Measurements from ENCODE around the gene MYEF2. TPM values are rescaled to one million over a fixed set of nuclear protein-coding genes. Genes with fewer than 3 reads are reported as not detected.

Gene MYEF2
- total RNA-seq, 1 donor from 2014 or later, result 8.1 TPM

DNA sequence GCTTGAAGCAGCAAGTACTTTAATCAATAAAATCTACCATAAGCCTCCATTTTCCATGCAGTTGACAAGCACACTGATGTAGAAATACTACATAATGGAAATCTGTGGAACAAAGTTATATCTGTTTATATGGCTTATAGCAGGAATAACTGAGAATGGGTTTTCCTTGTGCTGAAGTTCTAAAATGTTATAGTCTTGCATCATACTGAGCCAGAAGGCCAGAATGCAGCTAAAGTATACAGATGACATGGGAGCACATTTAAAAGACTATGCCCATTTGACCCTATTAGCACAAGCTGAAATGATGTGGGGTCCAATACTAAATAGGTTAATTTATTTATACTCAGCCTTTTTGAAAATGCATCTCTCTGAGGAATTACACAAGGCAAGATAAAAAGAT lies 32.2 kb downstream of the MYEF2 start:
- DNase-seq, result no peak

DNA sequence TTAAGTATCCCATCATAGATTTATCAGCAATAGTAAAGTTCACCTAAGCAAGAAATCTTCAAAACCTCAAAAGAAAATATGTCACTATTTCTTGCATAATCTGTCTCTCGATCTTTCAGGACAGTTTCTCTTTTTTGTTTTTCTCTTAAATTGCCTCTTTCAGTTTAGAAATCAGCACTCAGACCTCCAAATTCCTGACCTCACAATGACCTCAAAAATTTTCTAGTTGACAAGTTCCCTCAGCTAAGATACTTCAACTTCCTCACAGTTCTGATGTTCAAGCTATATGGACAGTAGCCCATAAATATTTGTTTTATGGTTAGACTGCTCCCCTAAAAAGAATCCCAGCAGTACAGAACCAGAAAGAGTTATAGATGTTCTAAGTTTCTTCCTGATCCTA lies 33.2 kb downstream of the MYEF2 start:
- no peak for DNase-seq

DNA sequence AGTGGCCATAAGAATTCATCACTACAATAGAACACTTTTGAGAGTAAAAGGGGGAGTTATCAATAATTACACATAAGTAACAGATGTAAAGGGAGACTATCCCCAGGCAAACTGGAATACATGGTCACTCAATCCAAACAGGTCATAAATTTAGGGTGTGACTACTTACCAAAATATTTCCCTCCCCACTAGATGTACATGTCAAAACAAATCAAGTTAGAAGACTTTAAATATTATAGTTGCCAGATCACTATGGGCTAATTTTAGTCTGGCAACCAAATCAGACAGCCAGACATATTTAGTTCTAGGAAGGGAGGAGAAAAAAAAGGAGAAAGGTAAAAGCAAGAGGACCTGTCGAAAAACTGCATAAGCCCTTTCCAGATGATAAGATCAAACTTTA lies 34.2 kb downstream of the MYEF2 start:
- no peak for DNase-seq

DNA sequence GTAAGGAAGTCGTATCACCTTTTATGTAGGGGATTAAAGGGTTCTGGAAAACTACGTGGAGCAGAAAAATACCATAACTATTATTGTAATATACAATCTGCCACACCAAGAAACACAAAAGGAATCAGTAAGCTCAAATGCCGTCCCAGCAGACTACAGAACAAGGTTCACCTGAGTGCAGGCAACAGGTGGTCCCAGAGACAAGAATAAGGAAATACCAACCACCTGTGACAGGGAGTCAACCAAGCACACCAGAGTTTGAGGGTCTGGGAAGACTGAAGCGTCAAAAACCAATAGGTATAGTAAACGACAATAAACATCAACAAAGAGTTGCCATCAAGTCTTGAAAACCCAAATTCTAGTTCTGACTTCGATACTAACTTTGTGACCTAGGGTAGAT lies 45.2 kb downstream of the MYEF2 start:
- DNase-seq, result no peak

DNA sequence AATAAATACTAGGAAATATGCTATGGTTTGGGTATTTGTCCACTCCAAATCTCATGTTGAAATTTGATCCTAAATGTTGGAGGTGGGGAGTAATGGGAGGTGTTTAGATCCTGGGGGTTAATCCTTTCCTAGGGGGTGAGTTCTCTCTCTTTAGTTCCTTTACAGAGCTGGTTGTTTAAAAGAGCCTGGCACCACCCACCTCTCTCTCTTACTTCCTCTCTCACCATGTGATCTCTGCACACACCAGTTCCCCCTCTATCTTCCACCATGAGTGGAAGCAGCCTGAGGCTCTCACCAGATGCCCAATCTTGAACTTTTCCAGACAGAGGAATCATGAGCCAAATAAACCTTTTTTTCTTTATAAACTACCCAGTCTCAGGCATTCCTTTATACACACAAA lies 46.8 kb downstream of the MYEF2 start:
- no peak for DNase-seq

DNA sequence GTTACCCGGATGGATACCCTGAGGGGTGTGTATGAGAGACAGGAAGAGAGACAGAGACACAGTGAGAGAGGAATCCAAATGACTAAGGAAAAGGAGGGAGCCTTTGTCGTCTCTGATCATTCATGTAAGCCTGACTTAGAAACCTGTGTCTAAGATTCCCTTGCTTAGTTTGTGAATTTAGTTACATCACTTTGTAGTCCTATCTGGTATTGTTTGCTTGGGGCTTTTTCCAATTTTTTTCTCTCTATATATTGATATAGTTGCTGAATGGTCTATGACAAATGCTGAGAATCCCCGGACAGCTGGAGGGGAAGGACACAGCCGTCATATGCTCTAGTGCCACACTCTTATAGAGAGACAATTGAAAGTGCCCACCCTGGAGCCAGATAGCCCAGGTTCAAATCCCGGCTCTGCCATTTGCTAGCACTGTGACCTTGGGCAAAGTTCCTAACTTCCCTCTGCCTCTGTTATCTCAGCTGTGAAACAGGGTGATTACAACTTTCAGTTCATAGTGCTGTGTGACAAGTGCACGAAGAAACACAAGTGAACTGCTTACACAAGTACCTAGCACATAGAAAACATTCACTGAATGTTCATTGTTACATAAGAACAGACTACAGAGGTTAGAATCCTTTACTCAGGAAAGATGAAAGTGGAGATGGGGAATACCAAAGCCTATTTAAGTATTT lies 51.3 kb downstream of the MYEF2 start:
- no peak for DNase-seq

DNA sequence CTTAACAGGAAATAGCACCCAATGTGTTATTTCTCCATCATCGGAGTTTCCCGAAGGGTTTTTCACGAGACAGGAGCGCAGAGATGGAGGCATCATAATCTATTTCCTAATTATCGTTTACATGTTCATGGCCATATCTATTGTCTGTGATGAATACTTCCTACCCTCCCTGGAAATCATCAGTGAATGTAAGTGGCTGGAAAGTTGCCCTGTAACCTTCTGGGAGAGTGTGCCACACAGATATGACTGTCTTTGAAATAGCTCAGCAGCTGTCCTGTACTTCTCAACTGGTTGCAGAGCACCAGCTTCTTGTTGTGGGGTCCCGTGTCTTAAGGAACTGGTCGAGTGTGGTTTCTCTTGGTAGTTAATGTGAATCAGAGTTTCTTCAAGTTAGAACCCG lies 56.2 kb downstream of the MYEF2 start:
- DNase-seq, result no peak

DNA sequence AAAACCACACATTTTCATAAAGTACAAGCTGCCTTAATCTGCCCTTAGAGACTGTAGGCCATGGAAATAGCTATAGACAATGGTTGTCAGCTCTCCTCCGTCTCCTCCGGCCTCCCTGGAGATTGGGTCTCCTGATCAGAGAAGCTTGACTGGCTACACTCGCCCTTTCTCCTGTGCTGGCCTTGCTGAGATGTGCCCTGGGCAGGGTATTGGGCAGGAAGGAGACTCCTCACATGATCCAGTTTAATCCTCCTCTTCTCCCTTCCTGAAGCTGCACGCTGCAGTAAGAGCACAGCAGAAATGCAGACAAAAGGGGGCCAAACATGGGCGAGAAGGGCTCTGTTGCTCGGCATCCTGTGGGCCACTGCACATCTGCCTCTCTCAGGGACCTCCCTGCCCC lies 57.4 kb downstream of the MYEF2 start, which contains the start of gene SLC24A5:
SLC24A5 (plus strand) TSS at position 246 of the 400 bp plus-strand sequence; CDS start at position 301, 55 bp downstream.
- DNase-seq, result no peak

DNA sequence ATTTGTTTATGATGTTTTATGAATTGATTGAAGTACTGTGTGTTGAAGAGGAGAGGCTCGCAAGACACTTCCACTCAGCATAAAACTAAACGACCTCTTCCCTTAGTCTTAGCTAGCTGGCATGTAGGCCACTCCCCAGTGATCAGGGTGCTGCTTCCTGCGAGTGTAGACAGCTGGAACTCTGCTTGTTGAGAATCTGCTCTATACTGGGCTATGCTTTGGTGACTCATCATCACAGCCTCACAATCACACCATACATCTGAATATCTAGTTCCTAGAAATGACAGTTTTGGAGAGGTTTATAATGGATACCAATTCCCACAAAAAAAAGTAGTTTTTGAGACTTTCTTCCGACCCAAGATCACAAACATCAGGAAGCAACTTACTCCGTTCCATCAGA lies 58.8 kb downstream of the MYEF2 start:
- DNase-seq, result no peak

DNA sequence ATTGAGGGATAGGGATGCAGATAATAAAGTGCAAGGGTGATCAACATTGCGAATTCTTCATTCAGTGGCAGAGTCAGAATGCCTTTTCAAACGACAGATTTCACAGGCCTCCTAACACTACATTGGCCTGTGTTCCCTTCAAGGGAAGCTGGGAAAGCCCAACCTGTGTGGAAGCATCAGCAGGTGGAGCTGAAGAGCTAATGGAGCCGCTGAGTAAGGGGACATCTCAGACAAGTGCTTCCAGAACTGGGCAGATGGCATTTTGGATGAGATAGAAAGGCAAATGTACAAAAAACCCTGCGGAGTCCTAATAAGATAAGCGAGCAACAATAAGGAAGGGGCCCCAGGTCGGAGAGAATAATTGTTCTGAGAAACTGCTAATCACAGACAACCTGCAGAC lies 65.9 kb downstream of the MYEF2 start:
- DNase-seq, result no peak

DNA sequence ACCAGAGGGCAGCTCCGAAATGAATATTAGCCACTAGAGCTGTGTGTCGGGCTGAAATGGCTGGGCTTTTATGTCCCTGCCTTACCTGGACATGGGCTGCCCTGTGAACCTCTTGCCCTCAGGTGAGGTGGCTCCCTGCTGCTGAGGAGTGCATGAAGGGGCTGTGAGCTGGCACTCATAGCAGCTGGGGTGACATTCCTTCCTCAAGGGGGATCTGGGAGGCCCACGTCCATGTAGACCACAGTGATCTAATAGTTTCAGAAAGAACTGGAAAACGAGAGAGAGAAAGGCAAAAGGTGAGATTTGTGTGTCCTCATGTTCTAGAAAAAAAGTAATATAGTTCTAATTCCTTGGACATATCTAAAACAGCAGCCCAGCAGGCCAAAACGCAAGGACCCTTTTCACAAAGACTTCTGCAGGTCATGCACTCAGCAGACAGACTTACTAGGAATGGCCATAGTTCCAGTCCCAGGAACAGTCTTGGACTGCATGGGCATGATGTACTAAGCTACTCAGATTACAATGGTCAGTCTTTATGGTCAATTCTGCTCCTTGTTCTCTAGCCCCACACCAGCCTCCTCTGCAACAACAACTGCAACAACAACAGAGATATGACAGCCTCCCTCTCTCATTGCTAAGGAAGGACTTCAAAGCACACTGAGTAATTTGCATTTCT lies 68.1 kb downstream of the MYEF2 start:
- no peak for DNase-seq

DNA sequence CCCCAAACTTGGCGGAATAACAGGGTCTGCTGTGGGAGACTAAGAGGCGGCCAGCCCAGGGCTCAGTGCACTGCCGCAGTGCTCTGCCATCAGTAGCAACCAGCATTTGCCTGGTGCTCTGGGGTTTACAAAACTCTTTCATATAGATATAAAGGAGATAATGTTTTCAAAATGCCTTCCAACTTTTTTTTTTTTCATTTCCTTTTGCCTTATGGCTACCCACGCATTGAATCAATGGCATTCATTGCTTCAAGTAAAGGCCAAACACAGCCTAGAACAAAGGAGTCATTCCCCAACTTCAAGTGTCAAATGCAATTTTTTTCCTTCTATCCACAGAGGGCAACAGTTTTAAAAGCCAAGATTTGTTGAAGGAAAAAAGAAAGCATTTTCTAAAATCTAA lies 68.9 kb downstream of the MYEF2 start:
- DNase-seq, result no peak

DNA sequence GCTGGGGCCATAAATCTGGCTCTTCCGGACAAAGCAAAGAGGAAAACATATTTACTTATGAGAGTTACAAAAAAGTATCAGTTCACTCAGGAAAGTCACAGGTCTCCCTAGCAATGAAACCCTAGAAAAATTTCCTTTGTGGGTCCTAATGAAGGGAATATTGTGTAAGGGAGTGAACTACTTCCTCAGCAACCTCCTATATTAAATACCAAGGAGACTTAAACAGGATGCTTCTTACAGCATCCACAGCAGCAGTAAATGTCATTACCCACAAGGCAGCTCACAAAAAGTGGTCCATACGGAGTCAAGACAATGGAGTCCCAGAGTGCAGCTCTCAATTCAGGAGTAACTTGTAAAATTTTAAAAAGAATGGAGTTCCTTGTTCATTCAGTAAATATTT lies 72.2 kb downstream of the MYEF2 start:
- DNase-seq, result no peak

DNA sequence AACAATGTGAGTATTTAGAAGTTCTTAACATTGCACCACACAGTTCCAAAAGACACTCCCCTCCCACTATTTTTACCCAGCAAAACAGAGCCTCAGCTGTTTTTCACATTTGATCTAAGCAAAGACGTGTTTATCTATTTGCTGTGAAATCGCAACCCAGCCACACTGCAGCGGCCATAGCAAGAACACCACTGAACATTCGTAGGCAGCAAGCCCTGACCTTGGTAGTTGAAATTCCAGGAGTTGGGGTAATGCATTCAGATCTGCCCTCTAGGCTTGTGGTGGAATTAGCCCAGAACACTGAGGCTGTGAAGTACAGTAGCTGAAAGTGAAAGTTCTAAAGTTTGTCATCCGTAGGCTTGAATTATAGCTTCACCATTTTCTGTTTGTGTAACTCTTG lies 74.4 kb downstream of the MYEF2 start:
- no peak for DNase-seq

DNA sequence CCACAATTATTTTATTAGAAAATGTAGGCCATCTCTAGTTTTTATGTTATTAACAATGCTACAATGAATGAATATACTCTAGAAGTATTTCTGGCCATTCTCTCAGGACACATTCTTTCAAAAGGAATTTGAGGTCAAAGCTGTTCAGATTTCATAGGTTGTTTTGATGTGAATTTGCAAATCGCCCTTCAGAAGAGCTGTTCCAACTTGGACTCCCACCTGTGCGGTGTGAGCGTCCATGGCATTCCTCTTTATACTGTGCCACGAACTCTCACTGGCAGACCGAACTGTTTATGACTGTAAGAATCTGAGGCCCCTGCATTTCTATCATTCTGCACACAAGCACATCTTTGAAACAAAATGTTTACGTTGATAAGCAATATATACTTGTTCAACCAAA lies 75.9 kb downstream of the MYEF2 start:
- no peak for DNase-seq

DNA sequence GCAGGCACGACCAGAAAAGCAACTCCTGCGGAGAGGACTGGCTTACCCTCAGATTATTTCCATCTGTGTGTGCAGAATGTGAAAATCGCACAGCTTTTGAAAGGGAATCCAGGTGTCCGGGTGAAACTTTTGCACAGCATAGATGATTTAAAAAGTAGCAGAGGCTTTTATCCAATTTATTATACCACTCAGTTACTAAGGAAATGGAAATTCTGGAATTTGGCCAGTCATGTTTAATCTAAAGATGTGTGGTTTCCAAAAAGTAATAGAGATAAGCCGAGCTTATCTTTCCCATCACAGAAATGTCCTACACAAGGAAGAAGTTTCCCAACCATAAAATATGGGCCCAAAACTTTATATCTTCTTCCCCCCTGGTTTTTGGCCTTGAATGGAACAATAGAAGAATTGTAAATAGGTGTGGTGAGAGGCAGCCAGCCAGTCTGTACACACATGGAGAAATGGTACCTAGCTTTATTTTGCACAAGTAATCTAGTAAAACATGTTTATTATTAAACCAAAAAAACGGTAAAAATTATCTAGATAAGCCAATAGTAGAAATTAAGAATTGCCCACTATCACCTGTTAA lies 76.6 kb downstream of the MYEF2 start:
- no peak for DNase-seq

DNA sequence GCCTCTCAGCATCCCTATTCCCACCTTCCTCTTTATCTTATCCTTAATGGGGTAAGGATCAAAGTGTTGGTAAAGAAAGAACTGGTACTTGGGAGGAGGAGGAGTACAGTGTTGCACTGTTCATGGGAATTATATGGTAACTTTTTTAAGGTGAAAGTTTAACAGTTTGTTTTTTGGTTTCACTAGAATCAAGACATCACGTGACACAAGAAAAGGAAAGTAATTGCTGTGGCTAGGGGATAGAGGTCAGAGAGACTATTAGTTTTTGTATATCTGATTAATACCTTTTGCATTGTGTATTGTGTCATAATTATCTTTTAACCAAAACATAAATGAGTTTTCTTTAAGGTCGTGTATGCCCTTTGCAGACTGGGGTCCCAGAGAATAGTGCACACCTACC lies 80.8 kb downstream of the MYEF2 start:
- no peak for DNase-seq

DNA sequence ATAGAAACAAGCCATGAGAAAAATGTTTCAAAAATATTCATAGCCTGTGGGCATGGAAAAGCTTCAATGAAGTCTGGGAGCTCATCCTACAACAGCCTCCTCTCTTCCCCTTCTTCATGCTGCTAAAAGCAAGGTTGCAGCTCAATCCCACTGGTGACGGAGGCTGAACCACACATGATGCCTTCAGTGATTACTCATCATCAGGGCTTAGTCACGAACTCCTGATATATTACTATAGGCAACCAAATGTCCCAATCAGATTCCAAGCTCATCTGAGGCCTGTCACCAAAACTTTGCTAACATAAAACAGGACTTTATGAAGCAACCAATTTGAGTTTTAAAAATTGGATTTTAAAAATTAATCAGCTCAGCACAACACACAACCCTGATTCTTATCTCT lies 81.3 kb downstream of the MYEF2 start:
- no peak for DNase-seq

DNA sequence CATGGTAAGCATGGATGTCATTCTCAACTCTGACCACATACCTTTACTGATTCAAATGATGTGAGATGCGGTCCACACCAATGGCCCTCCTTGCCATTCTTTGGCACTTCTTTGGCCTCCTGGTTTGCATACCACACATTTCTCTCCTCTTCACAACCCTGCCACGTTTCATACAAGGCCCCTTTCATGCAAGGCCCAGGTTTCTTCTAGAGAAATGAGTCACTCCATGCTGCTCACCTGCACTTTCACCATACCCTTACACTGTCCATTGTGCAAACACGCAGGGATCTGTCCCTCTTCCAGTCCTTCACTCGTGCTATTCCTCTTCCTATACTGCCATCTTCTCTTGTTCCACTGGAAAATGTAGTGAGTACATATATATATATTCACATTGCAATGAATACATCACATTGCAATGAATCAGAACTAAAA lies 81.7 kb downstream of the MYEF2 start:
- no peak for DNase-seq

DNA sequence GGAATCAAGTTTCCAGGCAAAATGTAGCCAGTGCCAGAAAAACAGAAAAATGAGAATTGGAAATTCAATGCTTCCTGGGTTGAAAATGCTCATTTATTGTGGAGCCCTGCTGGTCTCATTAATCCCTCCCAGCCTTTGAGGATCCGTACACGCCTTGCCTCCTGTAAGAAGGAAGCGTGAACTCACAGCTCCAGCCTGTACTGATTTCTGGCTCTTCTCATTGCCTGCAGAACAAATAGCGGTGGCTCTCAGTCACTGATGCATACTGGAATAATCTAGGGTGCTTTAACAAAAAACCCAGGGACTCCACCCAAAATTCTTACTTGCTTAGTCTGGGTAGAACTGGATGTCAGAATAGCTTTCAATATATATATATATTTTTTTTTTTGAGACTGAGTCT lies 86.6 kb downstream of the MYEF2 start:
- DNase-seq, result no peak

DNA sequence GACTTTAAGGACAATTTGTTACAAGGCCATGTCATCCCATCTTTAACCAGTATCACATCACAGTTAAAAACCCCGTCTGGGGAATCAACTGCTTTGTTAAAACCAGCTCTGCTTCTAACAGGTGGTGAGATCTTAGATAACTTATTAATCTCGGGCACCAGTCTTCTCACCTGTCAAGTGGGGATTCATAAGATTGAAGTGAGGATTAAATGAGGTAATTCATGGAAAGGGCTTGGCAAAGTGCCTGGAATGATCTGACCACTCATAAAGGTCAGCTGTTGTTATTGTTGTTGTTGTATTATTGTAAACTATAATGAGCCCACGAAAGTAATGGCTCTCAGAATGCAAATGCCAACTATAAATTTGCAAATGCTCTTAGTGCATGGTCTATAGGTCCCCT lies 87.4 kb downstream of the MYEF2 start:
- DNase-seq, result no peak

DNA sequence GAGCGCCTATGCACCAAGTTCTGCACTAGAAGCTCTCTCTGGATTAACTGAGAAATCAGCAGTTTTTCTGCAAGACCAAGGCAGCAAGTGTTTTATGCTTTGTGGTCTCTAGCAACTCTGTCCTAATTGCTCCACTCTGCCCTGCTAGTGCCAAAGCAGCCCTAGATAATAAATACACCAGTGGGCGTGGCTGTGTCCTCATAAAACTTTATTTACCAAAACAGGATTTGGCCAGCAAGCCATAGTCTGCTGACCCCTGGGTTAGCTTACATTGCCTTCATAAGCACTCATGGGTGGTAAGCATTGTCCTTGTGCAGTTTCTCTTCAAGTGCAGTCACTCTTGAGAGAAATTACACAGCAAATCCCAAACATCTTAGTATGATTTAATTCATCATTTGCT lies 88.0 kb downstream of the MYEF2 start:
- no peak for DNase-seq

DNA sequence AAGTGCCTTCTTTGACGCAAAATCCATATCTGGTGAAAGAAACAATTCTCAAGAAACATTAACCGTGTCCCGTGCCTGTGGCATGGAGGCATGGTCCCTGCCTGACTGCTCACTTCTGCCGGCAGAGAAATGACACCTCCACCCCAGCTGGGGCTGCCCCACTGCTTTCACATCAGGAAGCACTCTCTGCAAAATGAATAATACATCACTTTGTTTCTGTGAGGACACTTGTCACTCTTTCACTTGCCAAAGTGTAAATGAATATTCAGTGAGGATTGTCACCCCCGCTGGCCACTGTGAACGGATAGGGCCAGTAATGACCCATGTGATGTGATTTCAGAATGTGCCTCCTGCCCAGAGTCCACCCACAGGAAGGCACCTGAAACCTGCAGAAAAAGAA lies 88.4 kb downstream of the MYEF2 start:
- DNase-seq, result no peak

DNA sequence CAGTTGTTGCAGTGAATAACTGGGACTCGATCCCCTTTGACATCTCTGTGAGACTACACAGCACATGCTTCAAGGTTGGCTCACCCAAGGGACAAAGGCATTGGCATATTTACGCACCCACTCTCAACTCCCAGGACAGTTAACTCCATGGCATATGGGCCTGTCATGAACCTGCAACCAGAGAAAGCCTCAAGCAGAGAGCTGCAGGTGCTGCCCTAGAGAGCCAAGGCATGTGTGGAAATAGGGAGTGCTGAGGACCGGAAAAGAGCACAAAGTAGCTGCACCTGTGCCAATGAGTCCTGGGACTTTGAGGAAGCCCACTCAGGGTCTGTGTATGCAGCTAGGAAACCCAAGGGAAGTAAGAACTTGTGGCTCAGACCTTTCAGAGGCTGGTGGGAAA lies 90.3 kb downstream of the MYEF2 start:
- DNase-seq, result no peak
